A549 (cell line): ENCODE results near the gene TIMM21.

Source experiments
- POLR2A ChIP-seq: IDR thresholded peaks from 2 replicates; pipeline ENCODE4 v1.6.1; 2012; ENCODE audit warnings: mild to moderate bottlenecking, low read length
- TF ChIP-seq, protein P1 (sequence below): fragments of >200 bp; sonication (Bioruptor Twin); formaldehyde crosslinking; IDR thresholded peaks from 3 replicates; pipeline ENCODE4 v1.5.1; 2016

DNA sequence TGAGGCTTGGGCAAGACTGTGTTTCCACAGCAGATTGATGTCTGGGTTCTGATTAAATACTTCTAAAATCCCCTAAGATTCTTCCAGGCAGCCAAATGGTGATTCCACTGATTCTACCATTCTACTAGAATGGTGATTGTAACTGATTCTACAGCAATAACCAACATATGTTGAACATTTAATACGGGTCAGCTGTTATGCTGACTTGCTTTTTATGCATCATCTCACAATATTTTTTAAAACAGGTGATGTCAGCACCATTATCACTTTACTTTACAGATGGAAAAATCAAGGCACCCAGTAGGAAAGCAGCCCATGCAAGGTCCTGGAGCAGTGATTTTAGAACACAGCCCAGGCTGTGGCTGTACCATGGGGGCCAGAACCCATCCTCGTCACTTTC, 37.5 kb downstream of the TIMM21 start:
- no peak for TF ChIP-seq POLR2A
- TF ChIP-seq, protein P1, sequence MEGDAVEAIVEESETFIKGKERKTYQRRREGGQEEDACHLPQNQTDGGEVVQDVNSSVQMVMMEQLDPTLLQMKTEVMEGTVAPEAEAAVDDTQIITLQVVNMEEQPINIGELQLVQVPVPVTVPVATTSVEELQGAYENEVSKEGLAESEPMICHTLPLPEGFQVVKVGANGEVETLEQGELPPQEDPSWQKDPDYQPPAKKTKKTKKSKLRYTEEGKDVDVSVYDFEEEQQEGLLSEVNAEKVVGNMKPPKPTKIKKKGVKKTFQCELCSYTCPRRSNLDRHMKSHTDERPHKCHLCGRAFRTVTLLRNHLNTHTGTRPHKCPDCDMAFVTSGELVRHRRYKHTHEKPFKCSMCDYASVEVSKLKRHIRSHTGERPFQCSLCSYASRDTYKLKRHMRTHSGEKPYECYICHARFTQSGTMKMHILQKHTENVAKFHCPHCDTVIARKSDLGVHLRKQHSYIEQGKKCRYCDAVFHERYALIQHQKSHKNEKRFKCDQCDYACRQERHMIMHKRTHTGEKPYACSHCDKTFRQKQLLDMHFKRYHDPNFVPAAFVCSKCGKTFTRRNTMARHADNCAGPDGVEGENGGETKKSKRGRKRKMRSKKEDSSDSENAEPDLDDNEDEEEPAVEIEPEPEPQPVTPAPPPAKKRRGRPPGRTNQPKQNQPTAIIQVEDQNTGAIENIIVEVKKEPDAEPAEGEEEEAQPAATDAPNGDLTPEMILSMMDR: no peak
